HG02642 (cell line): ENCODE results near the gene ADGRF5.
"Not testable (repeated sequence)": the region's sequence is repeated elsewhere in the genome, so short reads cannot be mapped to it uniquely, and the experiment has no call there.

Source experiments
- ATAC-seq: cut with Tn5 transposase; IDR thresholded peaks from one replicate; pipeline ENCODE4 v1.9.1; 2021; ENCODE audit warnings: mild to moderate bottlenecking; ENCODE audit not compliant: unreplicated experiment, poor library complexity

The ADGRF5 gene

GRCh38 chr6:46838033-46838432 is 83.7 kb downstream of the ADGRF5 start:
- ATAC-seq, result no peak

DNA sequence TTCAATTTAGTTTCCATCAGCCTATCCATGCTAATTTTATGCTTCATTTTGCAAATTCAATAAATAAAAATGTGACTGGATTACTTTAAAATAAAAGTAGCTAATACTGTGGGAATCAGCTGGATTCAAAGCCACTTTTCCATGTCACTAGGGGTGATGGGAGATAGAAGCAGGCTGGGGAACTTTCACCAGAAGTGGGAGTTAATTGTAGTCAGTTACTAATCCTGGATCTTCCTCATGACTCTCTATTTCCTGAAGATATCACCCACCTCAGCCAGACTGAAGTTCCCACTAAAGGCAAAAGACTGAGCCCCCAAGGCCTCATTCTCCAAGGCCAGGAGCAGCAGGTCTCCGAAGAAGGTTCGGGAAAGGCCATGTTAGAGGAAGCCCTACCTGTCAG is 86.7 kb downstream of the ADGRF5 start:
- ATAC-seq, result not testable (repeated sequence)

DNA sequence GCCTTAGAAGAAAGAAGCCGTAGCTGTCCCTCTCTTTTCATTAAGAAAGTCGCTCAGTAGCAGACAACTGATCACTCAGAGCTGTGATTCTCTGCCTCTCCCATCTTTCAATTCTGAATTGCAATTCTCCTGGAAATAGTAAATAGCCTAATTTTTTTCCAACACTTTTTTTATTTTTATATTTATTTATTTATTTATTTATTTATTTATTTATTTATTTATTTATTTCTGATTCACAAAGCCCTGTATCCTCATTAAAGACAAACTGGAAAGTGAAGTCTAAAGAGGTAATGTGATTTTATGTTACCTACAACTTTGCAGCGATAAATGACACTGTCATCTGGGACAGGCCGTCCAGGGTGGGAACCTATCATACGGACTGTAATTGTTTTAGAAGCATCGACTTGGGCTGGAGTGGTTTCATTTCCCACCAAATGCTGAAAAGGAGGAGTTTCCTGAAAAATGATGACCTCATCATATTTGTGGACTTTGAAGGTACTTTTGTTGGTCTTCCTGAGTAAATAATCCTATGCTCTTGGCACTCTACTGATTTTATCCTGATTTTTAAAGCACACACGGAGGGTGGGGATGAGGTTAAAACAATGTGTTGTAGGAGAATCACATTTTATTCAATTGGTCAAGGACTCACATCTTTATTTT is 87.4 kb downstream of the ADGRF5 start:
- ATAC-seq, result not testable (repeated sequence)

- no peak for ATAC-seq
Observed at GRCh38 chr6:46832816-46833215, 88.9 kb downstream of the ADGRF5 start.

- ATAC-seq, result no peak
Observed at GRCh38 chr6:46828939-46829338, 92.8 kb downstream of the ADGRF5 start.

DNA sequence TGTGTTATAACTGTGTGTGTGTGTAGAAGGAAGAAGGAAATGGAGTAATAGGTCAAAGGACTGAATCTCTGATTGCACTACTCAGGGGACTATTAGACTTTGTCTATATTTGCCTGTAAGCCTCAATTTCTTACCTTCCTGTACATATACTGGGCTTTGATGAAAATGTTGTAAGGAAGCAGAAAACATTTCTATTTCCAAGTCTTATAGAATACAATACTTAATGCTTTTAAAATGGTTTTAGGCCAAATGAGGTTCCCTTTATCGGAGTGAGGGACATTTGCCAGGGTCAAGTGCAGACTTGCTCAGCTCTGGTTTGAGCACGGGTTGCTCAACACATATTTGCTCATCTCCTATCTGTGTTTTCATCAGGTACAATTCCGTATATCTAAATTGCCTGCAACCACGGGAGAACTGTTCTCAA is 100.3 kb downstream of the ADGRF5 start:
- ATAC-seq, result no peak

DNA sequence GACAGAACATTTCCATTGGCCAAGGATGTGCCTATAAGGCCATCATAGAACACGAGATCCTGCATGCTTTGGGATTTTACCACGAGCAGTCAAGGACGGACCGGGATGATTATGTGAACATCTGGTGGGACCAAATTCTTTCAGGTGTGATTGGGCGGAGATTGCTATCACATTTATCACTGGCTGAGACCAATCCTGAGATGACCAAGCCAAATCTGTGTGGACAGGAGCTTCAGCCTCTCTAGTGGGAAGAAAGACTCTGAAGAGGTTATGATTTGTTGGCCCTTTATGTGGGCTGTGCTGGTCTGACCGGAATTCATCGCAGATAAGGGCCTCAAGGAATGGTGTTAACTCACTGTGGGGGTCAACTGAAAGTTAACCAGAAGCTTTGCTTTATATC is 102.2 kb downstream of the ADGRF5 start:
- no peak for ATAC-seq

GRCh38 chr6:46816626-46817025 is 105.1 kb downstream of the ADGRF5 start:
- no peak for ATAC-seq

- ATAC-seq, result no peak
Observed at GRCh38 chr6:46815130-46815529, 106.6 kb downstream of the ADGRF5 start.

- ATAC-seq, result no peak
Observed at GRCh38 chr6:46808806-46809205, 112.9 kb downstream of the ADGRF5 start.
